HuH-7 (cell line): Measurements from ENCODE around the gene SCRT2.

ENCODE experiments used
- DNase-seq: peaks from one replicate; pipeline ENCODE4 v3.0.0; 2011; ENCODE audit warnings: low spot score

Gene SCRT2

DNA sequence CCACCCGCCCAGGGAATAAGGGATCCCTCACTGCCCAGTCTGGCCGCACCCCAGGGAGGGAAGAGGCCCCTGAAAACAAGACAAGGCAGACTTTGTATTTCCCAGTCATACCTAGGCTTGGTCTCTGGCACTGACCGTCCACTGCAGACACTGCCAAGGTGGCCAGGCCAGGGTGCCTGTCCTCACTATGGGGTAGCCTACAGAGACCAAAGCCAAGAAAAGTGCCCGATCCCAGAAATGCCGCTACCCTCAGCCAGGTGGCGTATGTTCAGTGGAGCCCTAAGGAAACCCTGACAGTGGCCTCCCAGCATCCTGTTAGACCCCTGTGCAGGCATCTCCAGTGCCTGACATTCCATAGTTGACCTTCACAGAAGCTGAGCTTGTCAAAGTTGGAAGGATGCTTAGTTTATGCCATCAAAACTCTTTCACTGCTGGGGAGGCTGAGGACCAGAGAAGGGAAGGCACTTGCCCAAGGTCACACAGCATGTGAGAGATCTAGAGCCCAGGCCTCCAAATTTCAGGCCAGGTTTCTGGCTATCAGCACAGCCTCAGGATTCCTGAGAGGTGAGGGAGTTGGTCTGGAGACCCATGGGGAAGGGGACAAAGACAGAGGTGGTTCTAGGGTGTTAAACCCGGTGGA lies 2.5 kb downstream of the SCRT2 start:
- peak; percentile 70 for DNase-seq

GRCh38 chr20:671252-672030 lies 4.2 kb downstream of the SCRT2 start:
- DNase-seq = no peak

GRCh38 chr20:669573-669972 lies 6.0 kb downstream of the SCRT2 start:
- DNase-seq = no peak

DNA sequence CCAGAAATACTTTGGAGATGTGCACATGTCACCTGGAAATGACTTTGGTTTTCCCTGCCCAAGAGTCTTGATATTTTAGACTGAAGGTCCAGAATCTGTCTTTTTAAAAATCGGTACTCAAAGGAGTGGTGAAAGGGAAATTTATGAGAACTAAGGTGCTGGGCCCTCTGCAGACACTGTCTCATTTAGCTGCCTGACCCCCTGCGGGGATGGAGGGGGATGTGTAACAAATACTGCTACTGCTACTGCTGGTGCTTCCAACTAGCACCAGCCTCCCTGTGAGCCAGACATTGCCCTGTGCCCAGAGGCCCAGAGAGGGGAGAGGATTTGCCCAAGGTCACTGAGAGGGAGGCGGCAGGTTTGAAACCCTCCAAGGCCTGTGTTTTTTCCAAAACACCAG lies 7.0 kb downstream of the SCRT2 start:
- DNase-seq = no peak

- DNase-seq = no peak
Observed at GRCh38 chr20:668050-668449, 7.6 kb downstream of the SCRT2 start.

DNA sequence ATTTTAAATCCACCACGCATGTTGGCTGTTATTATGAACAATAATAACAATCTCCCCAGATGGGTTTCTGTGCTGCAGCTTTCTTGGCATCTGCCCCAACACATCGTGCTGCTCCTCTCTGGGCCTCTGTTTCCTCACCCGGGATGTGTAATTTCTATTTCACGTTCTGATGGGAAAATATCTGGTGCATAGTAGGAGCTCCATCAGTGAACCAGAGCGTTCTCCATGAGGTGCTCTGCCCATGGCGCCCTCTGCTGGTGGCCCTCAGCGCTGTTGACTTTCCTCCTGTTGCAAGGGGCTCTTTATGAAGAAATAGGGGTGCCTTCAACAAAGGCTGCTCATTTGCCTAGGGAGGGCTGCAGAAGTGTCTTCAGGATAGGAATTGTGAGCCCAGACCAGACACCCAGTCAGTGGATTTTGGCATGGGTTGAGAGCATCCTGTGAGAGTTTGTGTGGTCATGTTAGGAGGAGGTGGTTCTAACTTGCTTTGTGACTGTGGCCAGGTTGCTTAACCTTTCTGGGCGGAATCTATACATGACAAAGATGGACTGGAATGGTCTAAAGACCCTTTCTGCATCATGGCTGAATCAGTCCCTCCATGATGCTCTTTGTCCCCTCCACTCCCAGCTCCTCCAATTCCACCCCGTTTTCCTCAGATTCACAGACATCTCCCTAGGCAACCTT lies 8.1 kb downstream of the SCRT2 start:
- peak; percentile 81 for DNase-seq

DNA sequence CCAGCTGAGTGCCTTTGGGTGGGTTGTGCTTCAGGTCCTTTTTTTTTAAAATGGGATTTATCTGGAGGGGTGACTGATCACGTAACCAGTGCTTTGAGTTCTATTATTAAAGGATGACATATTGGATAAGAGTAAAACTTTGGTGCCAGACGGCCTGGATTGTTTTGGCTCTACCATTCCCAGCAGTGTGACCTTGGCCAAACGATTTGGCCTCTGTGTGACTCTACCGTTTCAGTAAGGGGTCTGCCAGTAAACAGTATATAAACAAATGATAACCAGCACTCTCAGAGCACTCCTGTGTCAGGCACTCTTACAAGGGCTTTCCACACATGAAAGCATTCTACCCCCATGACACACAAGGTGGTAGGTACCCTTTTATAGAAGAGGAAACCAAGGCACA lies 8.7 kb downstream of the SCRT2 start:
- DNase-seq = no peak

GRCh38 chr20:665276-665675 lies 10.3 kb downstream of the SCRT2 start:
- no peak for DNase-seq

DNA sequence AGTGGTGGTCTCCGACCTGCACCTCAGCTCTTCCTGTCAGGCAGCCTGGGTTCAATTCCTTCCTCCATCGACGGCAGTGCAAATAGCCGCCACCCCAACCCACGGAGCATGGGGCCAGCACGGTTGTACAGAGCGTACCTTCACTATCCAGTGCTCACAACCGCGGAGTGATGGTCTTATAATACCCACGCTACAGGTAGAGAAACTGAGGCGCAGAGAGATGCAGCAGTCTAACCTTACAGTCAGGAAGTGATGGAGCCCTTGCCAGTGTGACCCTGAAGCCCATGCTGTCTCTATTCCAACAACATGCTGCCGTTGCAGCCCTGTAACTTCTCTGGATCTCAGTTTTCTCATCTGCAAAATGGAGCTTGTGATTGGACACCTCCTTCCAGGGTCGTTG lies 11.0 kb downstream of the SCRT2 start:
- DNase-seq = no peak

- DNase-seq = no peak
Observed at GRCh38 chr20:664151-664550, 11.5 kb downstream of the SCRT2 start.

- no peak for DNase-seq
Observed at GRCh38 chr20:663315-664090, 12.1 kb downstream of the SCRT2 start.

- DNase-seq = no peak
Observed at GRCh38 chr20:662277-663192, 13.1 kb downstream of the SCRT2 start.

DNA sequence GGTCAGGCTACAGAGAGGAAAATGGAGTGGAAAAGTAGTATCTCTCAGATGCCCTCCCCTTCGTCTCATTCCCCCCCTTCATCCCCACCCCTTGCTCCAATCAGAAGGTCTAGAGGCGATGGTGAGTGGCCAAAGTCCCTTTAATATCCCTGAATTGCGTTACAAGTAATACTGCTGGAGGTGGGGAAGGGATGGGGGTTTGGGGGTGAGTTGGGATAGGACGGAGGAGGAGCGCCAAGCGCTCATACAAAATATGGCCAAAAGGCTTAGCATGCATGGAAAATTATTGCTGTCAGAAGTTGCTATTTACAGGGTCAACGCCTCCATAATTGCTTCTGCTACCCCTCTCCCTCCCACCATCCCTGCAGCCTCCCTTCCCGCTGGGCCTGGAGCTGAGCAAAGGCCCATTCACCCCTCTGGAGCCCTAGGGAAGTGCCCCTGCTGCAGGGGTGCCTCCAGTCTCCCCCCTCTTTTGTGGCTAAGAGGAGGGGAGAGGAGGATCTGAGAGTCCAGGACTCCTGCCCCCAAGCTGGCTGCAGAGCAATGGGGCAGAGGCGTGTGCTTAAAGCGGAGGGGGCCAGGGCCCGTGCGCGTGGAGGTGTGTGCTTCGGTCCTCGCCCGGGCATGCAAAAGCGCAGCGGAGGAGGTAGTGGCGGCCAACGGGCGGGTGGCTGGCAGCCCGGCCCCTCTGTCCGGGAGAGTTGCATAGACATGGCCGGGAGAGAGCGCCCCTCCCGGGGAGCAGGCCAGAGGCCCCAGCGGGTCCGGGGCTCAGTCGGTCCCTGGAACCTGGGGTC lies 13.9 kb downstream of the SCRT2 start:
- DNase-seq = no peak

DNA sequence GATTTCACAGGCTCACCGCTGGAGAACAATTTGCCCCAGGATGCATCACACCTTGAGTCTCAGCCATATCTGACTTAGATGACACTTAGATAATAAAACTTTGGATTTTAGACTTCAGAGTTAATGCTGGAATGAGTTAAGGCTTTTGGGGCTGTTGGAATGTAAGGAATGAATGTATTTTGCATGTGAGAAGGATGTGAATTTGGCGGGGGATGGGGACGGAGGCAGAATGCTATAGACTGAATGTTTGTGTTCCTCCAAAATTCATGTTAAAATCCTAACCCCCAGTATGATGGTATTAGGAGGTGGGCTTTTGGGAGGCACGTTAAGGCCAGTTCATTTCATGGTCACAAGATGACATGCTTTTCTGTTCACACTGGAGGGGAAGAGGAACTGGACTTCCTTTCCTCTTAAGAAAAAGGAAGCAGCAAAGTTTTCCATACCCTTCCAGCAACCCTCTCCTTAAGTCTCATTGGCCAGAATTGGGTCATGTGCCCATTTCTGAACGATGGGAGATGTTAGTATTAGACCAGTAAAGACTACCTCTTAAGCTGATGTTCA lies 16.8 kb downstream of the SCRT2 start:
- DNase-seq = no peak

DNA sequence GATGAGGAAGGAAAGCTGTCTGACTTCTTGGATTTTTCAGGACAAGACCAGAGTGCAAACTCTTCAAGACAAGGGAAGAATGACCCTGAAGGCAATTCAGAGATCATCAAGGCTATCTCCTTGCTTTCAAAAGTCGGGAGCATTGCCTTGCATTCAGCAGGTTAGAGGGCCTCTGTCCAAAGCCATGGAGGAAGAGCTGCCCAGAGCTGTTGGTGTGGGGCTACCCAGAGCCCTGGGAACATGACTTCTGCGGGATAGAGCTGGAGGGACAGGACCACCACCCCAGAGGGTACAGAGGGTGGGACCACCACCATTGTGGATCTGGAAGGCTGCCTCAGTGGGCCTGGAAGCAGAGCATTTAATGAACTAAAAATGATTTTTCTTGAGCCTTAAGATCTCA lies 17.4 kb downstream of the SCRT2 start:
- no peak for DNase-seq

- DNase-seq = no peak
Observed at GRCh38 chr20:655726-656624, 19.6 kb downstream of the SCRT2 start.

- no peak for DNase-seq
Observed at GRCh38 chr20:654417-654750, 21.2 kb downstream of the SCRT2 start.

DNA sequence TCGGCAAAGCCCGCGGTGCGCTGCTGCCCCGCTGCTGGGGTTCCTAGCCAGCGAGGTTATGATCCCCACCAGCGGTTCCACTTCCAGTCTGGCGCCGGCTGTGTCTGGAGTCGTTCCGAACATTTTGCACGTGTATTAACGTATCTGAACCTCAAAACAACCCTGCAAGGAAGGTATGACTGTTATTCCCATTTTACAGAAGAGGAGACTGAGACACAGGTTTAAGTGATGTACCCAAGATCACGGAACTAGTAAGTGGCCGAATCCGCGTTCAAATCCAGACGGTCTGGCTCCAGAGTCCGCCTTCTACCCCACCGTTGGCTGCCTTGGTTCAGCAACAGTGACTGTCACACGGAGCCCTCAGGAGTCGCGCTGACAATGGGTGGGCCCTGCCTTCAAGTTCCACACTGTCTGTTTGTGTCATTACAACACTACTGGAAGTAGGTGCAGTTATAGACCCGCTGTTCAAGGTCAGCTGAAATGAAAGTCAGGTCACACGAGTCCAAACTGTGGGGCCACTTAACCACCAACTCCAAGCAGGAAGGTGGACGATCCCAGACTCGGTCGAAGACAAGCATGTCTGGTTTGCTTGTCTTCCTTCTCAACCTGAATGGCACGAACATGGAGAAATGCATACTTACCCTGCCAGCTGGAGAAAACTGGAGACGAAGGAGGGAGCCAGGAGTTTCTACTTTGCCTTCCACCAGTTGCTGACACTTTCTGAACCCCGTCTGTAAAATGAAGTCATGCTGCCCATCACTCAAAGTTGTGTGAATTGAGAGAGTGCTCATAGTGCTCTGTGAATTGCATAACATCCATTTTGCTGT lies 21.8 kb downstream of the SCRT2 start:
- DNase-seq = no peak
